RPMI7951 (cell line): Measurements from ENCODE around the gene CCDC194. TPM values are rescaled to one million over a fixed set of nuclear protein-coding genes. Genes with fewer than 3 reads are reported as not detected.

Source experiments
- DNase-seq: peaks from one replicate; pipeline ENCODE4 v3.0.0-alpha.2; 2012; ENCODE audit warnings: low read depth
- total RNA-seq: library from RNA; depleted of rRNA; stranded (reverse); fragments of >200 nt; shearing (Covaris generic); gene quantifications from 2 replicates; pipeline ENCODE4 v1.2.3, GENCODE V29; 2014; rRNA removed

The CCDC194 gene, protein sequence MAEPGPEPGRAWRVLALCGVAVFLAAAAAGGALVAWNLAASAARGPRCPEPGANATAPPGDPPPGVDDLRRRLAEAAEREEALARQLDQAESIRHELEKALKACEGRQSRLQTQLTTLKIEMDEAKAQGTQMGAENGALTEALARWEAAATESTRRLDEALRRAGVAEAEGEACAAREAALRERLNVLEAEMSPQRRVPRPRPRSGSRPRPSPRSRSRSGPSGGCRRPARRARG
- total RNA-seq = not detected in 2 replicates

DNA sequence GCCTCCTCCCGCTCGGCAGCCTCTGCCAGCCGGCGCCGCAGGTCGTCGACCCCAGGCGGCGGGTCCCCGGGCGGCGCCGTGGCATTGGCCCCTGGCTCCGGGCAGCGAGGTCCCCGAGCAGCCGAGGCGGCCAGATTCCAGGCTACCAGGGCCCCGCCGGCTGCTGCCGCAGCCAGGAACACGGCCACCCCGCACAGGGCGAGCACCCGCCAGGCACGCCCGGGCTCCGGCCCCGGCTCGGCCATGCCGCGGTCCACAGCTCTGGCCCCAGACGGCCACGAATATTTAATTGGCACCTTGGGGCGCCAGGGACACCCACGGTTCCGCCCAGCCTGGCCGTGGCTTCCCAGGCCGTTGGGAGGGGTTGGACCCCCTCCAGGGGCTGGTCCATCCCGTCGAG, at the start of gene CCDC194:
Gene CCDC194, minus strand, starts transcription at position 283 of the 400 bp plus-strand sequence. Its CDS starts 38 bp downstream, at position 245.
- no peak for DNase-seq

DNA sequence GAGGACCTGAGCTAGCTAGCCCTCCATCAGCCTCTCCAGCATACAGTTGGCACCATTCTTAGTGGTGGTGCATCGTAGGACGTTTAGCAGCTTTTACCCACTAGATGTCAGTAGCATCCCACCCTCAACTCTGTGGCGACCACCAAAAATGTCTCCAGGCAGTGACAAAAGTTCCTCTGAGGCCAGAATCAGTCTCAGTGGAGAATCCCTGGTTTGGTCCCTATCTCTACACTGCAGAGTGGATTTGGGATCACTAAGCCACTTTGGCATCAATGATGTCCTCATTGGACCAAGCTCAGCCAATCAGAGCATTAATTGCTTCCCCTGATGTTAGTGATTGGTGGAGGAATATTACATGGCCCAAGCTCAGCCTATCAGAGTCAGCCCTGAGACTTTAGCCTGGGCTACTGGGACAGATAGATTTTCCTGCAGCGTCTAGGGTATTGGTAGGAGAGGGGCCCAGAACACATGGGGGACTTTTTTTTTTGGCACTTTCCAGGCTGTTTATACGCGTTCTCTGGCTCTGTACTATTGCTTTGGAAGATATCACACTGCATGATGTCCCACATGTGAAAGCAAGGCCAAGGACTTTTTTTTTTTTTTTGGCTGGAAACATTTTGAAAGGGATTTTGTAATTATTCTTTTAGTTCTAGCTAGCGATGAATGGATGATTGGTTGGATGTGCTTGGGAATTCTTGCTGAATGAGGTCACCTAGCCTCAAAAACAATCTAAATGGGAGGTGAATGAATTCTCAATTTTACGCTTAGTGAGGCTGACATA, 47.4 kb upstream of the CCDC194 start:
- DNase-seq = peak; percentile 40

DNA sequence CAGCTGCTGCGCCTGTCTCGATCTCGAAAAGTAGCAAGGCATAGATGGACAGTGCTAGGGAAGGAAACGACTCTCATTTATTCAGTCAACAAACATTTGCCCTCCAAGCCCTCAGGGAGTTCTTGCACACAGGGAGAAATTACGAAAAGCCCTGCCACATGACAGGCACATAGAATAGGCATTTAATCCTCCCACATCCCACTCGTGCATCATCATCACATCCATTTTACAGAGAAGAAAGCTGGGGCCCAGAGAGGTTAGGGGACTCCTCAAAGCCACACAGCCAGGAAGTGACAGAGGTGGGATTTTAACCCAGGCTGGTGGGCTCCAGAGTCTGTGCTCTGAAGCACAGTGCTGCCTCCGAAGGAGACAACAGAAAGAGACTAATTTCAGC, 42.9 kb upstream of the CCDC194 start:
- DNase-seq = no peak

DNA sequence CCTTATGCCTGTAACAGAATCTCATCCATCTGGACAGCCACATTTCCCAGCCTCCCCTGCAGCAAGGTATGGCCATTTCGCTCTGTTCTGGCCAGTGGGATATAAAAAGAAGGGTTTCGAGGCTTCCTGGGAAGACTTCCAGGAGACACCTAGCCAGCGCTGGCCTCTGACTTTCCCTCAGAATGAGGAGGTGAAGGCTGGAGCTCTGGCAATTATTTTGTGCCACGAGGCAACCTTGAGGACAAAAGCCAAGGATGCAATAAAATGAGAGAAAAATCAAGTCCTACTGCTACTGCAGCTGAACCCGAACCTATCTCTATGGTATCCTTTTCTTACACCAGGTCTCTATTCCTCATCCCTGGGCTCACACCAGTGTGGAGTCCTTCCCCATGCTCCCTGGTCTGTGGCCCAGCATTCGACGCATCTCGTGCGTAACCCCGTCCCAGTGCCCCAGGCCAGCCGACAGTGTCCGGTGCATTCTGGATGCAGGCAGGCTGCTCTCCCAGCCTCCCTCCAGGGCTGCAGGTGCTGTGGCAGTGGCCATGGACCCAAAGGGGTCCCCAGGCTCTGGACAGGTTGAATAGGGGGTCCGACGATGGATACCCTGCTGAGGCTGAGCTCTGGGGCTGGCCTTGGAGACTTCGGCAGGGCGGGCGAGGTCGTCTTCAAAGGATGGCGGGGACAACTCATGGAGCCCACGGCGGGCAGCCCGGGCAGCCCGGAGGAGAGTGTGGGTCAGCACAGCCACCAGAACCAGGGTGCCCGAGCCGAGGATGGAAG, 42.3 kb upstream of the CCDC194 start:
- no peak for DNase-seq

DNA sequence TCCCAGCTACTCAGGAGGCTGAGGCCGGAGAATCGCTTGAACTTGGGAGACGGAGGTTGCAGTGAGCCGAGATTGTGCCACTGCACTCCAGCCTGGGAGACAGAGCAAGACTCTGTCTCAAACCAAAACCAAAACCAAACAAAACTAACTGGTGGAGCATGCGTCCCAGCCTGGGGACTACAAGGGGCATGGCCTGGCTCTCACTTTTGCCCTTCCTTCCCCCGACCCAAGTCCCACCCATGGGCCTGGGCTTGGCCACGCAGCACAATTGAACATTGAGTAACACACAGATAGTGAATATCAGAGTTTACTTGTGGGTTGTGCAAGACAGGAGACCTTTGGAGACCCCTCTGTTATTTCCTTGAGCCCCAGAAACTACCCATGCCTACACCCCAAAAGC, 41.2 kb upstream of the CCDC194 start:
- no peak for DNase-seq

DNA sequence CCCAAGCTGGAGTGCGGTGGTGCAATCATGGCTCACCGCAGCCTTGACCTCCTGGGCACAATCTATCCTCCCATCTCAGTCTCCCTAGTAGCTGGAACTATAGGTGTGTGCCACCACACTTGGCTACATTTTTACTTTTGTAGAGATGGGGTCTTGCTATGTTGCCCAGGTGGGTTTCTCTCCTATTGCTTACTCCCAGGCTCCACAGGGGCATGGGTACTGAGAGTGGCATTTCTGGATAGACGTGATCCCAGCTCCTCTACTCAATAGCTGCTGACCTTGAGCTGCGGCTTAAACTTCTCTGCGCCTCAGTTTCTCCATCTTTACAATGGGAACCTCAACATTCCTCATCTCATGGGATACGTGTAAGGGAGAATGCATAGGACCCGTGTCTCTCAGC, 37.4 kb upstream of the CCDC194 start:
- no peak for DNase-seq

DNA sequence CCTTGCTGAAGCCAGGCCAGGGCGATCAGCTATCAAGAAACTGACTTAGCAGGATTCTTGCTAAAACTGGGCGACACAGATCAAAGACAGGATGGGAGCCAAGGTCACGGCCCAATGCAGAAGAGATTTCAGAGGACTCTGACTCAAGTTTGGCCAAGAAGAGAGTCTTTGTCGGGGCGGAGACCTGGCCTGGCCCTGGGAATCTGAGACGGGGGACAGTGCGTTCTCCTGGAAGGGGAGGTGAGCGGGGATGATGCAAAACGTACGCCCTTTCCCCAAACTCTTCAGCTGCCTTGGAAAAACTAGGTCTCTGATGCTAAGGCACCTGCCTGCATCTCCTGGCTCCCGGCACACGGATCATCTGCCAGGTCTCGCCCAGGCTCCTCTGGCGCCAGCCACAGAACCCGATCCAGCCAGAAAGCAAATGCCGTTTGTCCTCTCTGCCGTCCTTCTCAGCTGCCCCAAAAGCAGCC, 35.7 kb upstream of the CCDC194 start:
- no peak for DNase-seq

DNA sequence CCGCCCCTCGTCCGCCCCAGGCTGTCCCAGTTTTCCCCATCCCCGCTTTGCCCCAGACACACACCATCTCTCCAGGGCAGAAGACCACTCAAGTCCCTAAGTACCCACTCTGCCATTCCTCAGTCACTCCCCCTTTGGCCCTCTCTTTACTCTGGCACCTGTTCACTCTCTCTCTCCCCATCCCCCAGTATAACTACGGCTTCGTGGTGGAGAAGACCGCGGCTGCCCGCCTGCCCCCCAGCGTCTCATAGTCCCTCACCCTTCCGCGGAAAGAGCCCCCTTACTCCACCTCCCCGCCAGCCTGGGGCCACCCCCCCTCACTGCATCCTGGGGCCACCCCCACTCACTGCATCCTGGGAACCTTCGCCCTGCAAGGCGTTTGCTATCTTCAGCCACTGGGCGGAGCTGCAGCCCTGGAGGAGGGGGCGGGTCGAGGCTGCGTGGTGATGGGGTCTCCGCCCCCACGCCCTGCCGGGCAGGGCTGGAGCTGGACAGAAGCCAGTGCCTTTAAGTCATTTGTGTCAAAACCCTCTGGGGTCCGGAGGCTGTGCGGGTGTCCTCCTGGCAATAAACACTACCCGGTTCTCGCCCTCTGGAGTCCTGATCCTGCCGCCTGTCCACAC, 30.9 kb upstream of the CCDC194 start:
- DNase-seq = no peak

DNA sequence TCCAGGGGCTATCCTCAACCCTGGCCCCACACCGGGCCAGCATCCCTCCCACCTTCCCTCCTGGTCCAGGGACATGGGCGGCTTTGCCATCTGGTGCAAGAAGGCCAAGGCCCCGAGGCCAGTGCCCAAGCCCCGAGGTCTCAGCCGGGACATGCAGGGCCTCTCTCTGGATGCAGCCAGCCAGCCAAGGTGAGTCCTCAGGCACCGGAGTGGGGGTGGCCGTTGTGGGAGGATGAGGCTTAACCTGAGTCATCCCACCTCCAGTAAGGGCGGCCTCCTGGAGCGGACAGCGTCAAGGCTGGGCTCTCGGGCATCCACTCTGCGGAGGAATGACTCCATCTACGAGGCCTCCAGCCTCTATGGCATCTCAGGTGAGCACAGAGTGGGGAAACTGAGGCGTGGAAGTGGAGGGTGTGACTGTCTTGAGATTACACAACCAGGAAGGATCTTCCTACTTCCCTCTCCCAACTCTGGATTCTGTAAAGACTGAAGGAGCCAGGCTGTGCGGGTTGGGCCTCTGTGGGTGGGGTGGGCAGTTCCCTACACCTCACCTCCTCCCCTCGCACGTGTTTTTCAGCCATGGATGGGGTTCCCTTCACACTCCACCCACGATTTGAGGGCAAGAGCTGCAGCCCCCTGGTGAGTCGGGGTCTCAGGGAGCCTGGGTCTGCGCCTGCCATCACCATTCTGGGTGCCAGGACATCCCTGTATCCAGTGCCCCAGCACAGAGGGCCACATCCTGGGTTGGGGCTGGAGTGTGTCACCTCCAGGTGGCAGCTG, 29.6 kb upstream of the CCDC194 start:
- DNase-seq = no peak

DNA sequence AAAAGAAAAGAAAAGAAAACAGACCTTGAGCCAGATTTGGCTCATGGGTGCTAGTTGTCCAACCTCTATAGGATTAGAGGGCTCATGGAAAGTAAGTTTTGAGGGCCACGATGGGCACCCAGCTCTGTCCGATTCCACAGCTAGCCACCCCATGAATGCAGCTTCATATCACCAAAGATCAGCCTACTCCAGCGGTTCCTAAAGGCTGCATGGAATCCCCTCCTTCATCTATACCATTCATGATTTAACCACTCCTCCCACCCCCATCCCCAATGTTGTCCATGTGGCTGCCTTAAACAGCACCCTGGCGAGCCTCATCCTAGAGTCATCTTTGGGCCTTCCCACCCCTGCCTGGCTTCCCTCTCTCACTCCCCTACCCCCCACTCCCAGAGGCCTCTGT, 27.9 kb upstream of the CCDC194 start:
- no peak for DNase-seq

DNA sequence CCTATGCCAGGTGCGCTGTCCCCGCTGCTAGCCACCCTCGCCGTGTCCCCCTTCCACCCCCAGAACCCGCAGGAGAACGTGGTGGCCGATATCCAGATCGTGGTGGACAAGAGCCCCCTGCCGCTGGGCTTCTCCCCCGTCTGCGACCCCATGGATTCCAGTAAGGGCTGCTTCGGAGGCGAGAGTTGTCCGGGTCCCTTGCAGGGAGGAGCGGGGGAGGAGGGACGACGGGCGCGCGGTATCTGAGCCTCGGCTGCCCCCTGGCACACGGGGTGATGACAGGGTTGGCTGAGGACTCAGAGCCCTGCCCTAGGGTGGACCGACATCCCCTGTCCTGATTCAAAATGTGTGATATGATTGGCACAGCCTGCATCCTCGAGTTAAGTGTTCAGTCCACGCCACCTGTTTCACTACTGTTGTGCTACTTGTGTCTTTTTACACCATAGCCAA, 26.5 kb upstream of the CCDC194 start:
- DNase-seq = peak; percentile 63

DNA sequence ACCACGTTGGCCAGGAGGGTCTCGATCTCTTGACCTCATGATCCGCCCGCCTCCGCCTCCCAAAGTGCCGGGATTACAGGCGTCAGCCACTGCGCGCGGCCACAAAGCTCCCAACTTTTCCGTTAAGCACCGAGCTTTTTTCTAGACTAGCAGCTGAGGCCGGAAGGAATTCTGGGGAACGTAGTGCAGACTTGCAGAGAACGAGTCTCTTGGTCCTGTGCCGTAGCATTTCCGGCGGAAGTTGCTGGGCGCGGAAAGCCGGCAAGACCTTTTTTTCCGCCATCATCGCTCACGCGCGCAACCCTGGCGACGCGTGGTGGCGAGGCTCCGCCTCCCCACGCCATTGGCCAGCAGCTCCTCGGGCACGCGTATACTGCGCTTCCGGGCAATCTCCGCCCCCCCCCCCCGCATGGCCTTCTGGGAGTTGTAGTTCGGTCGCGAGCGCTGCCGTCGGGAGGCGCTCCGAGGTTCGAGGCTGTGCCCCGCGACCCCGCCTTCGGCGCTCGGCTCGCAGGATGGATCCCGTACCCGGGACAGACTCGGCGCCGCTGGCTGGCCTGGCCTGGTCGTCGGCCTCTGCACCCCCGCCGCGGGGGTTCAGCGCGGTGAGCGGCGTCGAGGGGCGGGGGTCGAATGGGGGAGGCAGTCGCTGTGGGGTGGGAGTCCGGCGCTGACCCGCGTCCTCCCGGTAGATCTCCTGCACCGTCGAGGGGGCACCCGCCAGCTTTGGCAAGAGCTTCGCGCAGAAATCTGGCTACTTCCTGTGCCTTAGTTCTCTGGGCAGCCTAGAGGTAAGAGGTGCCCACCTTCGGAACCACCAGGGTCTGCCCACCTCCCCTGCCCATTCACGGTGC, 25.9 kb upstream of the CCDC194 start, which contains the start of gene MVB12A:
Gene MVB12A, plus strand, starts transcription at position 427 of the 854 bp plus-strand sequence. Its CDS starts 89 bp downstream, at position 516.
- peak; percentile 99 for DNase-seq

DNA sequence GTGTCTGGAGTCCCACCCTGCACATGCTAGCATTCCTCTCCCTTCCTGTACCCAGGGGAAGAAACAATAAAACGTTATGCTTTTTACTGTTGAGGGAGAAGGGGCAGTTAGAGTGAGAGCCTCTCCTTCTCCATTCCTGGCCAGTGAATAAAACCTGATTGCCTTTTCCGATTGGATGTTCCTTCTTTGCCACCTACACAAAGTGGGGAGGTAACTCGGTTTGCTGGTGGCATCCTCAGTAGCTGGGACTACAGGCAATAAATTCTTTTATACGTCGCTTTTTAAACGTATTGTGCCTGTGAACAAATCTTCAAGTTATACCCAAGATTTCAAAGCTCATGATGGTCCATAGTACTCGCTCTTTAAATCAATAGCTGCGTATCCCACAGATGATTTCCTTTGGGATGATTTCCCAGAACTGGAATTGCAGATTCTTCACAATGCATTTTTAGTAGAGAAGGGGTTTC, 25.2 kb upstream of the CCDC194 start:
- DNase-seq = no peak

DNA sequence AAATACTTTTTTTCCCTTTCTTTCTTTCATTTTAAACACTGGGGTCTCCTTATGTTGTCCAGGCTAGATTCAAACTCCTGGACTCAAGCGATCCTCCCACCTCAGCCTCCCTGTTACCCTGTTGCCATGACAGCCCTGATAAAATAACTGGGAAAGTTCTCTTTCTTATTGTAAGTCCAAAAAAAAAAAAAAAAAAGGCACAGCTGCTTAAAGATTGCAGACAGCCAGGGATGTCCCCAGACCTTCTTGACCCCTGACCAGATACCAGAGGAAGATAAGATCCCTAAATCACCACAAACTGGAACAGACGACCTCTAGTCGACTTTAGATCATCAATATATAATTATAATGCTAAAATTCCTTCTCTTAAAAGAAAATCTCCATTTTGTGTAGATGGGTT, 24.7 kb upstream of the CCDC194 start:
- DNase-seq = no peak

DNA sequence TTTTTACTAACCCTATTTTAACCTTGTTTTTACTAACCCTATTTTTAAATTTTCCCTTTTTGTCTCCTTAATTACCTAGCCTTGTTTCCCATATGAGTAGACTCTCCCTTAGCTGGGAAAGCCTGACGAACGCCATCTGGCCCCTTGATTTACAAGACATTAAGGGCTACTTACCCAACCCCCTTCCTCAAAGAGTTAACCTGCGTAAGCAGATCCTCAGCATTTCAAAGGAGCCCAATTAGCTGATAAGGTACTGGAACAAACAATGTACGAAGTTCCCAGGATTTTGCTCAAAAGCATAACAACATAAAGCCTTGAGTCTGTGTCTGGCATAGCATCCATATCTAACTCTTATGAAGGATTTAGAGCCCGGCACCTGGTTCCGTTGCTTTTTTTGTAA, 21.1 kb upstream of the CCDC194 start:
- no peak for DNase-seq

DNA sequence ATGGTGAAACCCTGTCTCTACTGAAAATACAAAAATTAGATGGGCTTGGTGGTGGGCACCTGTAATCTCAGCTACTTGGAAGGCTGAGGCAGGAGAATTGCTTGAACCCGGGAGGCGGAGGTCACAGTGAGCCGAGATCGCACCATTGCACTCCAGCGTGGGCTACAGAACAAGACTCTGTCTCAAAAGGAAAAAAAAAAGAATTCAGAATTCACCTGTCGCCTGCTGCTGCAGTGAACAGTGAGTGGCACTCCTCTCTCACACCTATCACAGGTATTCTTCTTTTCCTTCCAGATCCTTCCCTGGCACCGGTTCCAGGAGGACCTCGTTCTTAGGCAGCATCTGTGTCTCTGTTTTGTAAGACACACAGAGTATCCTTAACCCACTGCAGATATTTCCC, 20.1 kb upstream of the CCDC194 start:
- no peak for DNase-seq

DNA sequence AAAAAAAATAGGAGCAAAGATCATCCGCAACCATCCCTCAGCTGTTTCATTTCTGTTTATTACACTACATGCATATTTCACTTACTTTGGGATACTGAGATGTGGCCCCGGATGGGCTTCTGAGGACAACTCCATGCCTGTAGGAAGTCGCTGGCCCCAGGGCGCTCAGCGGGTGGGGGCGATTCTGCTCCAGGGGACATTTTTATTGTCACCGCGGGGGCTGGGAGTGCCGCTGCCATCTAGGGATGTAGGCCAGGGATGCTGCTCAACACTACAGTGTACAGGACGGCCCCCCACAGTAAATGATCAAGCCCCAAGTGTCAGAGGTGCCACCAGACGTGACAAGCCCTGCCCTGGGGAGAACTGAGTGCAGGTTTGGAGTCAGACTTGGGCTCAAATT, 17.8 kb upstream of the CCDC194 start:
- no peak for DNase-seq

DNA sequence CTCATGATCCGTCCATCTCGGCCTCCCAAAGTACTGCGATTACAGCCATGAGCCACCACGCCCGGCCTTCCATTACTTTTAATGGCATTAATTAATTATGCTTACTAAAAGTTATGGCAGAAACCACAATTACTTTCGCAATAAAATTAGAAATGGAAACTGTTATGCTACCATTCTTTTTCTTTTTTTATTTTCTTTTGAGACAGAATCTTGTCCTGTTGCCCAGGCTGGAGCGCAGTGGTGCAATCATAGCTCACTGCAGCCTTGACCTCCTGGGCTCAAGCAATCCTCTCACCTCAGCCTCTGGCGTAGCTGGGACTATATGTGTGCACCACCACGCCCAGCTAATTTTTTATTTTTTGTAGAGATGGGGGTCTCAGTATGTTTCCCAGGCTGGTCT, 16.0 kb upstream of the CCDC194 start:
- DNase-seq = no peak

DNA sequence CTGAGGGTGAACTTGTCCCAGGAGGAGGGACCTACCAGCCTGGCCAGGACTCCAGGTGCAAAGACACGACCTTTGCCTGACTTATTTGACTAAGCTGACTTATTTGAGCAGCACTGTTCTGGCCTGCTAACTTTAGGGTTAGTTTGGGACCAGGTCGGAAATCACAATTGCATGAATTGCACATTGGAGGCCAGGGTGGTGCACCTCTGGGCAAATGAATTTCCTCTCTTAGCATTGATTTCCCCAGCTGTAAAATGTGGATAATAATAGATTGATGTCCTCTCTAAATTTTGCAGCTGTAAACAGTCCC, 12.8 kb upstream of the CCDC194 start:
- DNase-seq = no peak
